ENCODE results near the gene TMEM198.
A peak's percentile ranks its signal among the peaks of the same experiment; 100 is the strongest.

The TMEM198 gene

GRCh38 chr2:219510512-219511135, 33.2 kb upstream of the TMEM198 start:
- H3K9ac ChIP-seq (ENCODE audit: low read depth, low read length) = no peak overlapping the region
- H3K4me3 ChIP-seq (ENCODE audit: low read length) = peak overlapping the region; percentile 54; the same call in 1 of the 2 replicates
- no peak overlapping the region for H3K27ac ChIP-seq (ENCODE audit: low read depth, low read length)
- no peaks in the 10 kb centered on the region for H3K36me3 ChIP-seq (ENCODE audit: insufficient read depth, low read length)
- H3K4me1 ChIP-seq (ENCODE audit: insufficient read depth, low read length) = peaks cover 62% of the 10 kb centered on the region
- no peaks in the 10 kb centered on the region for H3K9me3 ChIP-seq (ENCODE audit: insufficient read depth, low read depth, low read length)
- WGBS = 63% methylated on average over 22 of the region's 22 CpGs
- H3K27me3 ChIP-seq (ENCODE audit: insufficient read depth, low read length) = peaks cover 48% of the 10 kb centered on the region

- Histone ChIP-seq H3K4me3 (ENCODE audit: low read length) (no peak overlapping the region), H3K9ac (ENCODE audit: low read depth, low read length) (no peak overlapping the region), H3K4me1 (ENCODE audit: insufficient read depth, low read length) (peaks cover 55% of the 10 kb centered on the region), H3K27me3 (ENCODE audit: insufficient read depth, low read length) (peaks cover 54% of the 10 kb centered on the region), H3K36me3 (ENCODE audit: insufficient read depth, low read length) (no peaks in the 10 kb centered on the region), H3K9me3 (ENCODE audit: insufficient read depth, low read depth, low read length) (no peaks in the 10 kb centered on the region), H3K27ac (ENCODE audit: low read depth, low read length) (no peak overlapping the region)
- 58% methylated on average over 14 of the region's 15 CpGs for WGBS
These were observed 32.1 kb upstream of the TMEM198 start for GRCh38 chr2:219511547-219512325.

- Histone ChIP-seq H3K9me3 (ENCODE audit: insufficient read depth, low read depth, low read length) (no peaks in the 10 kb centered on the region), H3K36me3 (ENCODE audit: insufficient read depth, low read length) (no peaks in the 10 kb centered on the region), H3K27ac (ENCODE audit: low read depth, low read length) (no peak overlapping the region), H3K9ac (ENCODE audit: low read depth, low read length) (no peak overlapping the region), H3K4me1 (ENCODE audit: insufficient read depth, low read length) (peaks cover 47% of the 10 kb centered on the region), H3K27me3 (ENCODE audit: insufficient read depth, low read length) (peaks cover 60% of the 10 kb centered on the region), H3K4me3 (ENCODE audit: low read length) (no peak overlapping the region)
- 38% methylated on average over 16 of the region's 16 CpGs for WGBS
These were observed 31.2 kb upstream of the TMEM198 start for GRCh38 chr2:219512524-219513216.

GRCh38 chr2:219513787-219514186, 30.0 kb upstream of the TMEM198 start:
- Histone ChIP-seq H3K36me3 (ENCODE audit: insufficient read depth, low read length) (no peaks in the 10 kb centered on the region), H3K9ac (ENCODE audit: low read depth, low read length) (no peak overlapping the region), H3K4me1 (ENCODE audit: insufficient read depth, low read length) (peaks cover 41% of the 10 kb centered on the region), H3K4me3 (ENCODE audit: low read length) (peak overlapping the region; percentile 30; the same call in 1 of the 2 replicates), H3K27me3 (ENCODE audit: insufficient read depth, low read length) (peaks cover 65% of the 10 kb centered on the region), H3K9me3 (ENCODE audit: insufficient read depth, low read depth, low read length) (no peaks in the 10 kb centered on the region), H3K27ac (ENCODE audit: low read depth, low read length) (no peak overlapping the region)
- 47% methylated on average over 3 of the region's 4 CpGs for WGBS

- no peaks in the 10 kb centered on the region for H3K9me3 ChIP-seq (ENCODE audit: insufficient read depth, low read depth, low read length)
- no peaks in the 10 kb centered on the region for H3K36me3 ChIP-seq (ENCODE audit: insufficient read depth, low read length)
- H3K27ac ChIP-seq (ENCODE audit: low read depth, low read length) = no peak within 1 kb of the TSS
- H3K4me1 ChIP-seq (ENCODE audit: insufficient read depth, low read length) = peaks cover 41% of the 10 kb centered on the region
- 24% methylated on average over 31 of the region's 31 CpGs for WGBS
- peak within 1 kb of the TSS; percentile 30; the same call in 1 of the 2 replicates for H3K4me3 ChIP-seq (ENCODE audit: low read length)
- H3K9ac ChIP-seq (ENCODE audit: low read depth, low read length) = 0 out of 2 replicates have a peak within 1 kb of the TSS, but pooled peaks have one; percentile 5
- H3K27me3 ChIP-seq (ENCODE audit: insufficient read depth, low read length) = peaks cover 65% of the 10 kb centered on the region
These were observed 29.5 kb upstream of the TMEM198 start, which contains the start of gene ASIC4 for GRCh38 chr2:219514196-219514761. Gene ASIC4 (plus strand): TSS chr2:219514482. CDS start chr2:219514725, 243 bp downstream.

- peaks cover 37% of the 10 kb centered on the region for H3K4me1 ChIP-seq (ENCODE audit: insufficient read depth, low read length)
- H3K9me3 ChIP-seq (ENCODE audit: insufficient read depth, low read depth, low read length) = no peaks in the 10 kb centered on the region
- no peaks in the 10 kb centered on the region for H3K36me3 ChIP-seq (ENCODE audit: insufficient read depth, low read length)
- no peak overlapping the region for H3K9ac ChIP-seq (ENCODE audit: low read depth, low read length)
- 93% methylated on average over 21 of the region's 21 CpGs for WGBS
- H3K27me3 ChIP-seq (ENCODE audit: insufficient read depth, low read length) = peaks cover 62% of the 10 kb centered on the region
- no peak overlapping the region for H3K27ac ChIP-seq (ENCODE audit: low read depth, low read length)
- H3K4me3 ChIP-seq (ENCODE audit: low read length) = no peak overlapping the region
These were observed 29.0 kb upstream of the TMEM198 start for GRCh38 chr2:219514836-219515235.

- no peak overlapping the region for H3K9ac ChIP-seq (ENCODE audit: low read depth, low read length)
- H3K4me1 ChIP-seq (ENCODE audit: insufficient read depth, low read length) = peaks cover 32% of the 10 kb centered on the region
- H3K4me3 ChIP-seq (ENCODE audit: low read length) = no peak overlapping the region
- WGBS = 84% methylated on average over 17 of the region's 17 CpGs
- H3K27ac ChIP-seq (ENCODE audit: low read depth, low read length) = no peak overlapping the region
- H3K9me3 ChIP-seq (ENCODE audit: insufficient read depth, low read depth, low read length) = no peaks in the 10 kb centered on the region
- H3K27me3 ChIP-seq (ENCODE audit: insufficient read depth, low read length) = peaks cover 60% of the 10 kb centered on the region
- H3K36me3 ChIP-seq (ENCODE audit: insufficient read depth, low read length) = no peaks in the 10 kb centered on the region
These were observed 27.8 kb upstream of the TMEM198 start for GRCh38 chr2:219515874-219516629.

GRCh38 chr2:219516888-219517287, 26.9 kb upstream of the TMEM198 start:
- no peak overlapping the region for H3K27ac ChIP-seq (ENCODE audit: low read depth, low read length)
- no peaks in the 10 kb centered on the region for H3K9me3 ChIP-seq (ENCODE audit: insufficient read depth, low read depth, low read length)
- peaks cover 35% of the 10 kb centered on the region for H3K4me1 ChIP-seq (ENCODE audit: insufficient read depth, low read length)
- peaks cover 54% of the 10 kb centered on the region for H3K27me3 ChIP-seq (ENCODE audit: insufficient read depth, low read length)
- WGBS = 90% methylated on average over 7 of the region's 7 CpGs
- no peaks in the 10 kb centered on the region for H3K36me3 ChIP-seq (ENCODE audit: insufficient read depth, low read length)
- no peak overlapping the region for H3K9ac ChIP-seq (ENCODE audit: low read depth, low read length)
- no peak overlapping the region for H3K4me3 ChIP-seq (ENCODE audit: low read length)

GRCh38 chr2:219517954-219518778, 25.7 kb upstream of the TMEM198 start:
- Histone ChIP-seq H3K27me3 (ENCODE audit: insufficient read depth, low read length) (peaks cover 43% of the 10 kb centered on the region), H3K27ac (ENCODE audit: low read depth, low read length) (no peak overlapping the region), H3K4me3 (ENCODE audit: low read length) (no peak overlapping the region), H3K36me3 (ENCODE audit: insufficient read depth, low read length) (no peaks in the 10 kb centered on the region), H3K9ac (ENCODE audit: low read depth, low read length) (no peak overlapping the region), H3K4me1 (ENCODE audit: insufficient read depth, low read length) (peaks cover 24% of the 10 kb centered on the region), H3K9me3 (ENCODE audit: insufficient read depth, low read depth, low read length) (no peaks in the 10 kb centered on the region)
- 71% methylated on average over 10 of the region's 10 CpGs for WGBS

GRCh38 chr2:219519526-219519916, 24.3 kb upstream of the TMEM198 start:
- H3K27ac ChIP-seq (ENCODE audit: low read depth, low read length) = no peak overlapping the region

More at GRCh38 chr2:219519526-219519916, 24.3 kb upstream of the TMEM198 start:
- peaks cover 36% of the 10 kb centered on the region for H3K27me3 ChIP-seq (ENCODE audit: insufficient read depth, low read length)
- H3K9me3 ChIP-seq (ENCODE audit: insufficient read depth, low read depth, low read length) = no peaks in the 10 kb centered on the region
- H3K36me3 ChIP-seq (ENCODE audit: insufficient read depth, low read length) = no peaks in the 10 kb centered on the region
- 89% methylated on average over 9 of the region's 9 CpGs for WGBS
- peaks cover 16% of the 10 kb centered on the region for H3K4me1 ChIP-seq (ENCODE audit: insufficient read depth, low read length)
- H3K4me3 ChIP-seq (ENCODE audit: low read length) = no peak overlapping the region
- no peak overlapping the region for H3K9ac ChIP-seq (ENCODE audit: low read depth, low read length)
